H9 (cell line): ENCODE results near the gene AGT. TPM values are rescaled to one million over a fixed set of nuclear protein-coding genes. Genes with fewer than 3 reads are reported as not detected.

Experiments used
- DNase-seq: peaks from one replicate; pipeline ENCODE4 v3.0.0-alpha.2; 2017
- H2AFZ ChIP-seq: one replicate; pipeline ENCODE4 v1.6.1; 2013; ENCODE audit warnings: mild to moderate bottlenecking, low read length, control low read depth, moderate library complexity
- H2AK5ac ChIP-seq: 2 replicates; pipeline ENCODE4 v1.6.1; 2013; ENCODE audit warnings: low read length, control low read depth, mixed read lengths; ENCODE audit not compliant: insufficient read length
- H2BK120ac ChIP-seq: one replicate; pipeline ENCODE4 v1.6.1; 2013; ENCODE audit warnings: low read depth, mild to moderate bottlenecking, low read length, control low read depth, inconsistent platforms; ENCODE audit not compliant: poor library complexity, severe bottlenecking
- H2BK12ac ChIP-seq: 2 replicates; pipeline ENCODE4 v1.6.1; 2013; ENCODE audit warnings: low read length, control low read depth, mixed read lengths, low read depth; ENCODE audit not compliant: insufficient read length
- H2BK15ac ChIP-seq: 2 replicates; pipeline ENCODE4 v1.6.1; 2013; ENCODE audit warnings: low read depth, low read length, control low read depth
- H2BK20ac ChIP-seq: one replicate; pipeline ENCODE4 v1.6.1; 2013; ENCODE audit warnings: low read depth, mild to moderate bottlenecking, low read length, control low read depth, inconsistent platforms; ENCODE audit not compliant: poor library complexity, severe bottlenecking
- H2BK5ac ChIP-seq: 2 replicates; pipeline ENCODE4 v1.6.1; 2013; ENCODE audit warnings: low read length, control low read depth, mixed read lengths; ENCODE audit not compliant: insufficient read length
- H3K14ac ChIP-seq: 2 replicates; pipeline ENCODE4 v1.6.1; 2013; ENCODE audit warnings: low read length, control low read depth; ENCODE audit not compliant: insufficient read depth
- H3K18ac ChIP-seq: 2 replicates; pipeline ENCODE4 v1.6.1; 2013; ENCODE audit warnings: low read depth, mild to moderate bottlenecking, mixed read lengths, low read length, control low read depth; ENCODE audit not compliant: insufficient read length
- H3K23ac ChIP-seq: 2 replicates; pipeline ENCODE4 v1.6.1; 2013; ENCODE audit warnings: low read length, control low read depth, mixed read lengths, low read depth; ENCODE audit not compliant: insufficient read length
- H3K23me2 ChIP-seq: 2 replicates; pipeline ENCODE4 v1.6.1; 2013; ENCODE audit warnings: low read depth, mild to moderate bottlenecking, mixed read lengths, low read length, control low read depth; ENCODE audit not compliant: insufficient read length, poor library complexity, severe bottlenecking
- H3K27ac ChIP-seq: 2 replicates; pipeline ENCODE4 v1.5.1; 2013; ENCODE audit warnings: low read length, control low read depth, mixed read lengths, low read depth; ENCODE audit not compliant: insufficient read length
- H3K27me3 ChIP-seq: 2 replicates; pipeline ENCODE4 v1.6.1; 2013; ENCODE audit warnings: low read length, control low read depth, inconsistent platforms; ENCODE audit not compliant: insufficient read depth
- H3K4ac ChIP-seq: 2 replicates; pipeline ENCODE4 v1.6.1; 2013; ENCODE audit warnings: low read depth, mild to moderate bottlenecking, control low read depth, inconsistent platforms, low read length, moderate library complexity
- H3K4me1 ChIP-seq: 2 replicates; pipeline ENCODE4 v1.6.1; 2013; ENCODE audit warnings: low read length, control low read depth, inconsistent platforms; ENCODE audit not compliant: insufficient read depth
- H3K4me2 ChIP-seq: 2 replicates; pipeline ENCODE4 v1.6.1; 2013; ENCODE audit warnings: low read length, control low read depth, mixed read lengths; ENCODE audit not compliant: insufficient read length, insufficient read depth
- H3K56ac ChIP-seq: 2 replicates; pipeline ENCODE4 v1.6.1; 2013; ENCODE audit warnings: low read depth, mild to moderate bottlenecking, mixed read lengths, low read length, control low read depth; ENCODE audit not compliant: insufficient read length
- H3K79me1 ChIP-seq: 2 replicates; pipeline ENCODE4 v1.6.1; 2013; ENCODE audit warnings: low read depth, mild to moderate bottlenecking, moderate library complexity, low read length, control low read depth, inconsistent platforms; ENCODE audit not compliant: insufficient read depth, poor library complexity, severe bottlenecking
- H3K79me2 ChIP-seq: 2 replicates; pipeline ENCODE4 v1.6.1; 2013; ENCODE audit warnings: low read length, control low read depth, inconsistent platforms; ENCODE audit not compliant: insufficient read depth
- H3K9ac ChIP-seq: 2 replicates; pipeline ENCODE4 v1.6.1; 2013; ENCODE audit warnings: low read length, control low read depth, mixed read lengths; ENCODE audit not compliant: insufficient read length; ENCODE audit errors: extremely low read depth
- H3K9me3 ChIP-seq: one replicate; pipeline ENCODE4 v1.6.1; 2013; ENCODE audit warnings: low read depth, low read length, inconsistent platforms; ENCODE audit not compliant: control insufficient read depth
- H3T11ph ChIP-seq: one replicate; pipeline ENCODE4 v1.6.1; 2013; ENCODE audit warnings: mild to moderate bottlenecking, low read length, control low read depth, inconsistent platforms
- H4K20me1 ChIP-seq: one replicate; pipeline ENCODE4 v1.6.1; 2013; ENCODE audit not compliant: control insufficient read depth, insufficient read length, insufficient read depth
- H4K5ac ChIP-seq: 2 replicates; pipeline ENCODE4 v1.6.1; 2013; ENCODE audit warnings: low read depth, mild to moderate bottlenecking, mixed read lengths, low read length, control low read depth; ENCODE audit not compliant: insufficient read length
- H4K8ac ChIP-seq: replicated peaks from 2 replicates; pipeline ENCODE4 v1.6.1; 2013; ENCODE audit warnings: low read length, control low read depth, mixed read lengths, low read depth; ENCODE audit not compliant: insufficient read length
- H4K91ac ChIP-seq: 2 replicates; pipeline ENCODE4 v1.6.1; 2013; ENCODE audit warnings: low read depth, mild to moderate bottlenecking, moderate library complexity, mixed read lengths, low read length, control low read depth; ENCODE audit not compliant: insufficient read length
- H3K27ac Mint-ChIP-seq, 3 experiments: 2 replicates in 2 of 3; 3 replicates in 1 of 3; pipeline ENCODE4 v1.8.0; 2020 to 2021; ENCODE audit warnings: mixed read lengths in 3 of 3, mild to moderate bottlenecking in 1 of 3, moderate library complexity in 1 of 3
- H3K27me3 Mint-ChIP-seq: 2 replicates; pipeline ENCODE4 v1.8.0; 2021; ENCODE audit warnings: low read depth, mild to moderate bottlenecking, moderate library complexity, mixed read lengths
- H3K36me3 Mint-ChIP-seq, 3 experiments: 2 replicates in 2 of 3; 3 replicates in 1 of 3; pipeline ENCODE4 v1.8.0; 2020 to 2021; ENCODE audit warnings: low read depth in 3 of 3, mixed read lengths in 3 of 3; ENCODE audit not compliant: insufficient read depth in 1 of 3
- H3K4me1 Mint-ChIP-seq, 2 experiments: 2 replicates each; pipeline ENCODE4 v1.8.0; 2020; ENCODE audit warnings: mixed read lengths in 2 of 2
- H3K4me3 Mint-ChIP-seq, 2 experiments: 2 replicates in 1 of 2; 3 replicates in 1 of 2; pipeline ENCODE4 v1.8.0; 2020 to 2021; ENCODE audit warnings: mild to moderate bottlenecking in 2 of 2, mixed read lengths in 2 of 2, moderate library complexity in 1 of 2
- H3K9me3 Mint-ChIP-seq, 2 experiments: 2 replicates in 1 of 2; 3 replicates in 1 of 2; pipeline ENCODE4 v1.8.0; 2020; ENCODE audit warnings: mild to moderate bottlenecking in 2 of 2, mixed read lengths in 2 of 2, moderate library complexity in 1 of 2
- CTCF ChIP-seq: fragments of 200-600 bp; sonication (generic); conservative IDR thresholded peaks from 3 replicates; pipeline ENCODE4 v1.8.0; 2021; ENCODE audit warnings: antibody characterized with exemption, mild to moderate bottlenecking
- WGBS: extraction: QIAGEN DNeasy Blood & Tissue Kit; methylation state at CpG from one replicate; pipeline ENCODE4 v1.1.7; 2013; ENCODE audit warnings: missing lambda C conversion rate, low lambda C conversion rate, mixed read lengths; ENCODE audit not compliant: insufficient read length; ENCODE audit errors: extremely low coverage; 5-methylcytosine and 5-hydroxymethylcytosine counted together
- total RNA-seq: library from RNA; stranded (reverse); gene quantifications from 2 replicates; pipeline ENCODE4 v1.2.1, GENCODE V29; 2021

The AGT gene
- total RNA-seq, 1 experiment from 2014 or later: not detected

GRCh38 chr1:230674581-230674980 is 39.3 kb downstream of the AGT start:
- Mint-ChIP-seq H3K4me3 (no peak overlapping the region), H3K27me3 (no peaks in the 10 kb centered on the region), H3K36me3 (peaks cover 36 to 74% (median 72%) of the 10 kb centered on the region in 3 experiments; a peak in 6 of 7 replicates), H3K4me1 (no peaks in the 10 kb centered on the region), H3K9me3 (no peaks in the 10 kb centered on the region), H3K27ac (no peak overlapping the region)
- Histone ChIP-seq H2AK5ac (no peak overlapping the region), H3K79me2 (no peaks in the 10 kb centered on the region), H2BK15ac (no peak overlapping the region), H3K9me3 (no peaks in the 10 kb centered on the region), H4K20me1 (no peaks in the 10 kb centered on the region), H4K8ac (no peak overlapping the region), H3K4me1 (no peaks in the 10 kb centered on the region), H3K79me1 (no peaks in the 10 kb centered on the region), H4K91ac (no peak overlapping the region), H3K27me3 (no peaks in the 10 kb centered on the region), H3K56ac (no peak overlapping the region), H3K4me2 (no peak overlapping the region), H3K14ac (no peak overlapping the region), H3K18ac (no peak overlapping the region), H3T11ph (no peak overlapping the region), H2BK5ac (no peak overlapping the region), H3K23ac (no peak overlapping the region), H2BK120ac (no peak overlapping the region), H3K4ac (no peak overlapping the region), H4K5ac (no peak overlapping the region), H2BK12ac (no peak overlapping the region), H3K27ac (no peak overlapping the region), H2AFZ (no peak overlapping the region), H2BK20ac (no peak overlapping the region), H3K23me2 (no peaks in the 10 kb centered on the region), H3K9ac (no peak overlapping the region)
- no peak for DNase-seq
- no peak for TF ChIP-seq CTCF
- WGBS: 100% methylated on average over 1 of the region's 2 CpGs
